ENCODE results near the gene FNDC3B.

GRCh38 chr3:172247525-172248274, 208.3 kb downstream of the FNDC3B start:
- TF ChIP-seq GATA2 (IDR thresholded peaks at IDR 0.05; ENCODE audit: low read depth, low read length) (no peak), GATA3 (IDR thresholded peaks at IDR 0.05; ENCODE audit: low read depth, low read length) (no peak)
